MM.1S (cell line): ENCODE measurements around the gene DOLPP1.

Source experiments
- DNase-seq: peaks from one replicate; pipeline ENCODE4 v3.0.0-alpha.2; 2015
- H2AFZ ChIP-seq: fragments of 300-600 bp; sonication (generic); 2 replicates; pipeline ENCODE4 v1.6.0; 2016; ENCODE audit warnings: antibody characterized with exemption, low read length
- H3F3A ChIP-seq: fragments of 300-600 bp; sonication (generic); 2 replicates; pipeline ENCODE4 v1.6.1; 2016; ENCODE audit warnings: mild to moderate bottlenecking, antibody characterized with exemption, low read length, moderate library complexity, mixed read lengths; ENCODE audit not compliant: insufficient read depth
- H3K27ac ChIP-seq: fragments of 300-600 bp; sonication (generic); 2 replicates; pipeline ENCODE4 v1.5.1; 2016; ENCODE audit warnings: mild to moderate bottlenecking, low read length
- H3K27me3 ChIP-seq: fragments of 300-600 bp; sonication (generic); replicated peaks from 2 replicates; pipeline ENCODE4 v1.6.0; 2016; ENCODE audit warnings: low read length; ENCODE audit not compliant: insufficient read depth
- H3K36me3 ChIP-seq: fragments of 300-600 bp; sonication (generic); replicated peaks from 2 replicates; pipeline ENCODE4 v1.6.1; 2016; ENCODE audit warnings: mild to moderate bottlenecking, low read length, mixed read lengths; ENCODE audit not compliant: insufficient read depth
- H3K4me1 ChIP-seq: fragments of 300-600 bp; sonication (generic); 2 replicates; pipeline ENCODE4 v1.6.1; 2016; ENCODE audit warnings: low read length, mixed read lengths
- H3K4me2 ChIP-seq: fragments of 300-600 bp; sonication (generic); 2 replicates; pipeline ENCODE4 v1.6.0; 2016; ENCODE audit warnings: low read depth, low read length
- H3K4me3 ChIP-seq: fragments of 300-600 bp; sonication (generic); 2 replicates; pipeline ENCODE4 v1.5.1; 2016; ENCODE audit warnings: low read length, mixed read lengths
- H3K79me2 ChIP-seq: fragments of 300-600 bp; sonication (generic); 2 replicates; pipeline ENCODE4 v1.6.1; 2016; ENCODE audit warnings: mixed run types, low read length, mixed read lengths
- H3K9ac ChIP-seq: fragments of 300-600 bp; sonication (generic); 2 replicates; pipeline ENCODE4 v1.6.1; 2016; ENCODE audit warnings: low read length, mixed read lengths
- H3K9me2 ChIP-seq: fragments of 300-600 bp; sonication (generic); replicated peaks from 2 replicates; pipeline ENCODE4 v1.6.1; 2016; ENCODE audit warnings: mild to moderate bottlenecking, low read length, mixed read lengths; ENCODE audit not compliant: insufficient read depth
- H3K9me3 ChIP-seq: fragments of 300-600 bp; sonication (generic); replicated peaks from 2 replicates; pipeline ENCODE4 v1.6.1; 2016; ENCODE audit warnings: mild to moderate bottlenecking, low read length, mixed read lengths; ENCODE audit not compliant: insufficient read depth
- H4K20me1 ChIP-seq: fragments of 300-600 bp; sonication (generic); 2 replicates; pipeline ENCODE4 v1.6.1; 2016; ENCODE audit warnings: mild to moderate bottlenecking, low read length, moderate library complexity, mixed read lengths; ENCODE audit not compliant: insufficient read depth
- CTCF ChIP-seq: fragments of 300-600 bp; sonication (generic); IDR thresholded peaks from 2 replicates; pipeline ENCODE4 v1.5.1; 2016; ENCODE audit warnings: antibody characterized with exemption, low read length, mixed read lengths
- EZH2 ChIP-seq: fragments of 300-600 bp; sonication (generic); optimal IDR thresholded peaks from 2 replicates; pipeline ENCODE3; 2017; ENCODE audit warnings: low read depth, mild to moderate bottlenecking, antibody characterized with exemption, low read length, mixed read lengths
- EZH2phosphoT487 ChIP-seq: fragments of 300-600 bp; sonication (generic); IDR thresholded peaks from 2 replicates; pipeline ENCODE4 v1.6.1; 2018; ENCODE audit warnings: antibody characterized with exemption, low read length

The DOLPP1 gene

GRCh38 chr9:129084087-129084486 is 3.2 kb downstream of the DOLPP1 start:
- no peaks in the 10 kb centered on the region for H3K36me3 ChIP-seq
- no peaks in the 10 kb centered on the region for H3F3A ChIP-seq
- no peak for DNase-seq
- H3K27me3 ChIP-seq, result no peaks in the 10 kb centered on the region
- no peak overlapping the region for H3K4me3 ChIP-seq
- H3K4me2 ChIP-seq, result no peak overlapping the region
- TF ChIP-seq CTCF (no peak), EZH2 (no peak), EZH2phosphoT487 (no peak)
- H3K79me2 ChIP-seq, result peaks cover 39% of the 10 kb centered on the region
- peaks cover 11% of the 10 kb centered on the region for H3K4me1 ChIP-seq
- H3K9ac ChIP-seq, result no peak overlapping the region
- no peak overlapping the region for H3K27ac ChIP-seq
- H2AFZ ChIP-seq, result no peak overlapping the region
- H3K9me2 ChIP-seq, result no peaks in the 10 kb centered on the region
- H3K9me3 ChIP-seq, result no peaks in the 10 kb centered on the region
- no peaks in the 10 kb centered on the region for H4K20me1 ChIP-seq

DNA sequence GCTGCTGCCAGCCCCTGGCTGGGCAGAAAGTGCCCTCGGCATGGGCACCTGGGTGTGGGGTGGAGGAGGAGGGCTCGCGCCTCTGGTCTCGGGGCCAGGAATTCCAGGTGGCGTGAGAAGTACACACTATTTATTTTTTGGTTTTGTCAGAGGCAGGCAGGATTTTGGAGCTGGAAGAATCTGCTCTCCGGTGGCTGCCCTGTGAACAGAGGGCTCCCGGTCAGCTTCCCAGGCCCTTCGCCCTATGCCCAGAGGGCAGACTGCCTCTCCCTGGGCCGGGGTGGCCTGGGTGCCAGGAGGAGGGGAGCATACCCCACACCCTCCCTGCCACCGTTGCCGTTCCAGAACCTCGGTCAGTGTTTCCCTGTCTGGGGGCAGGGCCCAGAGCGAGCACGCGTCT is 8.3 kb downstream of the DOLPP1 start:
- no peak for TF ChIP-seq EZH2
- no peak for TF ChIP-seq EZH2phosphoT487
- no peak for TF ChIP-seq CTCF
- H3K9ac ChIP-seq, result no peak overlapping the region
- no peaks in the 10 kb centered on the region for H3F3A ChIP-seq
- no peaks in the 10 kb centered on the region for H3K4me1 ChIP-seq
- no peak overlapping the region for H3K4me3 ChIP-seq
- no peak overlapping the region for H3K27ac ChIP-seq
- H3K9me2 ChIP-seq, result no peaks in the 10 kb centered on the region
- H3K36me3 ChIP-seq, result no peaks in the 10 kb centered on the region
- peaks cover 7% of the 10 kb centered on the region for H3K79me2 ChIP-seq
- no peak for DNase-seq
- H3K27me3 ChIP-seq, result no peaks in the 10 kb centered on the region
- no peaks in the 10 kb centered on the region for H4K20me1 ChIP-seq
- H3K9me3 ChIP-seq, result no peaks in the 10 kb centered on the region
- no peak overlapping the region for H2AFZ ChIP-seq
- no peak overlapping the region for H3K4me2 ChIP-seq

- TF ChIP-seq EZH2phosphoT487, result no peak
- no peak for TF ChIP-seq CTCF
- TF ChIP-seq EZH2, result no peak
- no peaks in the 10 kb centered on the region for H3K4me1 ChIP-seq
- H3K27ac ChIP-seq, result no peak overlapping the region
- H3K79me2 ChIP-seq, result no peaks in the 10 kb centered on the region
- no peaks in the 10 kb centered on the region for H4K20me1 ChIP-seq
- no peaks in the 10 kb centered on the region for H3F3A ChIP-seq
- no peaks in the 10 kb centered on the region for H3K36me3 ChIP-seq
- H3K4me2 ChIP-seq, result no peak overlapping the region
- no peaks in the 10 kb centered on the region for H3K27me3 ChIP-seq
- H3K9me2 ChIP-seq, result no peaks in the 10 kb centered on the region
- no peak overlapping the region for H3K4me3 ChIP-seq
- no peak overlapping the region for H3K9ac ChIP-seq
- no peak for DNase-seq
- no peak overlapping the region for H2AFZ ChIP-seq
- no peaks in the 10 kb centered on the region for H3K9me3 ChIP-seq
Observed at GRCh38 chr9:129093602-129094386, 12.9 kb downstream of the DOLPP1 start.
